Liver (tissue), 9 donors: ENCODE data around the gene GALNT1. TPM values are rescaled to one million over a fixed set of nuclear protein-coding genes. Genes with fewer than 3 reads are reported as not detected.

Experiments
- DNase-seq: peaks from one replicate; pipeline ENCODE4 v3.0.0-alpha.2; 2017; ENCODE audit warnings: low spot score
- H3K27ac ChIP-seq, 2 donors: one replicate each; pipeline ENCODE4 v1.7.0; 2013; ENCODE audit warnings: inconsistent platforms in 2 of 2, low read length in 2 of 2, control low read depth in 1 of 2, low read depth in 1 of 2, mild to moderate bottlenecking in 1 of 2
- H3K27me3 ChIP-seq, 4 donors: one replicate each; pipeline versions ENCODE4 v1.6.1 to v1.7.0; 2013; ENCODE audit warnings: low read length in 3 of 4, inconsistent platforms in 1 of 4, mild to moderate bottlenecking in 1 of 4, moderate library complexity in 1 of 4; ENCODE audit not compliant: control insufficient read depth in 4 of 4, insufficient read depth in 4 of 4
- H3K36me3 ChIP-seq, 4 donors: one replicate each; pipeline versions ENCODE4 v1.6.1 to v1.7.0; 2013; ENCODE audit warnings: low read length in 3 of 4, mild to moderate bottlenecking in 3 of 4, low read depth in 1 of 4, moderate library complexity in 1 of 4; ENCODE audit not compliant: control insufficient read depth in 4 of 4, insufficient read depth in 3 of 4
- H3K4me1 ChIP-seq, 4 donors: one replicate each; pipeline versions ENCODE4 v1.6.1 to v1.7.0; 2013; ENCODE audit warnings: low read length in 3 of 4, mild to moderate bottlenecking in 3 of 4, moderate library complexity in 1 of 4; ENCODE audit not compliant: control insufficient read depth in 4 of 4, insufficient read depth in 4 of 4
- H3K4me3 ChIP-seq, 3 donors: one replicate each; pipeline versions ENCODE4 v1.6.1 to v1.7.0; 2013; ENCODE audit warnings: low read length in 3 of 3, control low read depth in 1 of 3, low read depth in 1 of 3, mild to moderate bottlenecking in 1 of 3
- H3K9ac ChIP-seq, 2 donors: one replicate each; pipeline ENCODE4 v1.7.0; 2013; ENCODE audit warnings: low read length in 2 of 2, mild to moderate bottlenecking in 2 of 2, moderate library complexity in 2 of 2, control low read depth in 1 of 2, low read depth in 1 of 2
- H3K9me3 ChIP-seq, 4 donors: one replicate each; pipeline versions ENCODE4 v1.6.1 to v1.7.0; 2013; ENCODE audit warnings: low read length in 3 of 4; ENCODE audit not compliant: control insufficient read depth in 4 of 4
- ATF3 ChIP-seq: IDR thresholded peaks from 2 replicates; pipeline ENCODE4 v1.6.1; 2016; ENCODE audit warnings: antibody characterized with exemption
- EGR1 ChIP-seq, 2 donors: IDR thresholded peaks; 2 replicates each; pipeline ENCODE4 v1.6.1; 2016 to 2018; ENCODE audit warnings: antibody characterized with exemption in 2 of 2, low read depth in 2 of 2
- FOXA1 ChIP-seq: IDR thresholded peaks from 2 replicates; pipeline ENCODE4 v1.6.1; 2016; ENCODE audit warnings: antibody characterized with exemption
- FOXA2 ChIP-seq: IDR thresholded peaks from 2 replicates; pipeline ENCODE4 v1.6.1; 2016; ENCODE audit warnings: antibody characterized with exemption
- GABPA ChIP-seq, 2 donors: IDR thresholded peaks in 1 of 2; conservative IDR thresholded peaks in 1 of 2; 2 replicates each; pipeline ENCODE4 v1.6.1; 2016; ENCODE audit warnings: antibody characterized with exemption in 2 of 2, mild to moderate bottlenecking in 1 of 2, moderate library complexity in 1 of 2
- HNF4A ChIP-seq, 2 donors: conservative IDR thresholded peaks; 2 replicates each; pipeline ENCODE4 v1.6.1; 2016; ENCODE audit warnings: antibody characterized with exemption in 2 of 2, mild to moderate bottlenecking in 2 of 2
- HNF4G ChIP-seq: IDR thresholded peaks from 2 replicates; pipeline ENCODE4 v1.6.1; 2016; ENCODE audit warnings: antibody characterized with exemption
- JUND ChIP-seq, 2 donors: IDR thresholded peaks; 2 replicates each; pipeline ENCODE4 v1.6.1; 2016; ENCODE audit warnings: antibody characterized with exemption in 2 of 2
- NR2F2 ChIP-seq: IDR thresholded peaks from 2 replicates; pipeline ENCODE4 v1.6.1; 2016; ENCODE audit warnings: antibody characterized with exemption
- RAD21 ChIP-seq, 2 donors: IDR thresholded peaks; 2 replicates each; pipeline ENCODE4 v1.6.1; 2016; ENCODE audit warnings: antibody characterized with exemption in 2 of 2, mild to moderate bottlenecking in 2 of 2
- RXRA ChIP-seq, 2 donors: IDR thresholded peaks; 2 replicates each; pipeline ENCODE4 v1.6.1; 2017 to 2018; ENCODE audit warnings: antibody characterized with exemption in 2 of 2, mild to moderate bottlenecking in 1 of 2
- SP1 ChIP-seq: IDR thresholded peaks from 2 replicates; pipeline ENCODE4 v1.6.1; 2018; ENCODE audit warnings: antibody characterized with exemption, mild to moderate bottlenecking
- TAF1 ChIP-seq: conservative IDR thresholded peaks from 2 replicates; pipeline ENCODE4 v1.6.1; 2016; ENCODE audit warnings: antibody characterized with exemption, mild to moderate bottlenecking
- YY1 ChIP-seq: IDR thresholded peaks from 2 replicates; pipeline ENCODE4 v1.6.1; 2016; ENCODE audit warnings: antibody characterized with exemption, mild to moderate bottlenecking
- ZBTB33 ChIP-seq: IDR thresholded peaks from 2 replicates; pipeline ENCODE4 v1.6.1; 2016; ENCODE audit warnings: antibody characterized with exemption
- WGBS: extraction: QIAGEN DNeasy Blood & Tissue Kit; methylation state at CpG from one replicate; pipeline ENCODE4 v1.1.7; 2013; 5-methylcytosine and 5-hydroxymethylcytosine counted together
- polyA plus RNA-seq, 2 donors: library from polyadenylated mRNA; stranded (reverse) in 1 of 2; unstranded in 1 of 2; fragments of 200-250 nt in 1 of 2; fragments of >200 nt in 1 of 2; fragmentation: Nextera tagmentation in 1 of 2; extraction: Ambion mirVana in 1 of 2; gene quantifications; one replicate each; pipeline versions ENCODE4 v1.2.1 to v1.2.3, GENCODE V29; 2013 to 2015
- total RNA-seq, 2 donors: library from RNA; depleted of rRNA; stranded (reverse); fragments of >200 nt; gene quantifications; one replicate each; pipeline ENCODE4 v1.2.3, GENCODE V29; 2014
- TF ChIP-seq, protein P1 (sequence below): IDR thresholded peaks from 2 replicates; pipeline ENCODE4 v1.6.1; 2016; ENCODE audit warnings: antibody characterized with exemption, mild to moderate bottlenecking
- TF ChIP-seq, protein P2 (sequence below): IDR thresholded peaks from 2 replicates; pipeline ENCODE4 v1.6.1; 2016; ENCODE audit warnings: antibody characterized with exemption
- donor health status: healthy.
- donor health status: healthy.
- donor health status: healthy.
- donor health status: healthy.
- donor health status: healthy.

GALNT1 gene
- total and polyA plus RNA-seq, 4 donors, result 13.9 to 42.2 (median 26.5) TPM

- H3K9ac ChIP-seq, result no peak overlapping the region
- TF ChIP-seq YY1 (no peak), JUND (IDR thresholded peaks at IDR 0.05) (no peak), SP1 (no peak), FOXA2 (no peak), ZBTB33 (no peak), EGR1 (IDR thresholded peaks at IDR 0.05; ENCODE audit: low read depth in 2 of 2) (no peak), HNF4A (conservative IDR thresholded peaks at IDR 0.05) (no peak), RAD21 (IDR thresholded peaks at IDR 0.05) (no peak), FOXA1 (no peak), GABPA (IDR thresholded peaks at IDR 0.05 in 1 of 2, conservative IDR thresholded peaks at IDR 0.05 in 1 of 2) (no peak), ATF3 (no peak), RXRA (IDR thresholded peaks at IDR 0.05) (no peak), HNF4G (no peak), NR2F2 (no peak), TAF1 (no peak)
- TF ChIP-seq, protein P1, sequence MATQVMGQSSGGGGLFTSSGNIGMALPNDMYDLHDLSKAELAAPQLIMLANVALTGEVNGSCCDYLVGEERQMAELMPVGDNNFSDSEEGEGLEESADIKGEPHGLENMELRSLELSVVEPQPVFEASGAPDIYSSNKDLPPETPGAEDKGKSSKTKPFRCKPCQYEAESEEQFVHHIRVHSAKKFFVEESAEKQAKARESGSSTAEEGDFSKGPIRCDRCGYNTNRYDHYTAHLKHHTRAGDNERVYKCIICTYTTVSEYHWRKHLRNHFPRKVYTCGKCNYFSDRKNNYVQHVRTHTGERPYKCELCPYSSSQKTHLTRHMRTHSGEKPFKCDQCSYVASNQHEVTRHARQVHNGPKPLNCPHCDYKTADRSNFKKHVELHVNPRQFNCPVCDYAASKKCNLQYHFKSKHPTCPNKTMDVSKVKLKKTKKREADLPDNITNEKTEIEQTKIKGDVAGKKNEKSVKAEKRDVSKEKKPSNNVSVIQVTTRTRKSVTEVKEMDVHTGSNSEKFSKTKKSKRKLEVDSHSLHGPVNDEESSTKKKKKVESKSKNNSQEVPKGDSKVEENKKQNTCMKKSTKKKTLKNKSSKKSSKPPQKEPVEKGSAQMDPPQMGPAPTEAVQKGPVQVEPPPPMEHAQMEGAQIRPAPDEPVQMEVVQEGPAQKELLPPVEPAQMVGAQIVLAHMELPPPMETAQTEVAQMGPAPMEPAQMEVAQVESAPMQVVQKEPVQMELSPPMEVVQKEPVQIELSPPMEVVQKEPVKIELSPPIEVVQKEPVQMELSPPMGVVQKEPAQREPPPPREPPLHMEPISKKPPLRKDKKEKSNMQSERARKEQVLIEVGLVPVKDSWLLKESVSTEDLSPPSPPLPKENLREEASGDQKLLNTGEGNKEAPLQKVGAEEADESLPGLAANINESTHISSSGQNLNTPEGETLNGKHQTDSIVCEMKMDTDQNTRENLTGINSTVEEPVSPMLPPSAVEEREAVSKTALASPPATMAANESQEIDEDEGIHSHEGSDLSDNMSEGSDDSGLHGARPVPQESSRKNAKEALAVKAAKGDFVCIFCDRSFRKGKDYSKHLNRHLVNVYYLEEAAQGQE, result no peak
- TF ChIP-seq, protein P2, sequence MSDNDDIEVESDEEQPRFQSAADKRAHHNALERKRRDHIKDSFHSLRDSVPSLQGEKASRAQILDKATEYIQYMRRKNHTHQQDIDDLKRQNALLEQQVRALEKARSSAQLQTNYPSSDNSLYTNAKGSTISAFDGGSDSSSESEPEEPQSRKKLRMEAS, result no peak
- H3K27me3 ChIP-seq, result no peaks in the 10 kb centered on the region
Observed at GRCh38 chr18:35610724-35611123, 29.2 kb downstream of the GALNT1 start.

DNA sequence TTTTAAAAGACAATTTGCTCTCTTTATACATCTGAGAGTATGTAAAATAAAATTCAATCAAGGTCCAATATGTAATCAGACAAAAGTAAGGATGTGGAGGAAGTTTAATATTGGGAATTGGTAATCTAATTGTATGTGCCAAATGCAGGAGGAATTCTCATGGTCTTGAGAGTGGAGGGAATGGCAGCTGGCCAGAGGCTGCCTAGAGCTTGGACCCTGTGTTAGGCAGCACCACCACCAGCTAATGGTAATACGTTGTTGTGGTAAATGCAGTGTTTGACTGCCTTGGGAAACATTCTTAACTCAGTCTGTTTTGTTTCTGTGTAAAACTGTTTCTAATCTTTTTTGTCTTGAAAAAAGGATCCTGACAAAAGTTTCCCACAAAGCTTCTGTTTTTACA is 30.0 kb downstream of the GALNT1 start:
- H3K27me3 ChIP-seq, result no peaks in the 10 kb centered on the region
- 84% methylated on average over 1 of the region's 1 CpG for WGBS
- peaks cover 0 to 2% (median 0%) of the 10 kb centered on the region in 4 donors for H3K4me1 ChIP-seq
- no peak overlapping the region for H3K27ac ChIP-seq
- no peak for DNase-seq
- H3K9me3 ChIP-seq, result no peaks in the 10 kb centered on the region
- no peak for TF ChIP-seq SP1
- no peak for TF ChIP-seq RXRA (IDR thresholded peaks at IDR 0.05)
- TF ChIP-seq HNF4G, result no peak
- TF ChIP-seq HNF4A (conservative IDR thresholded peaks at IDR 0.05), result no peak
- no peak for TF ChIP-seq RAD21 (IDR thresholded peaks at IDR 0.05)
- no peak for TF ChIP-seq TAF1
- H3K9ac ChIP-seq, result no peak overlapping the region
- H3K36me3 ChIP-seq, result no peaks in the 10 kb centered on the region
- no peak overlapping the region for H3K4me3 ChIP-seq

More at GRCh38 chr18:35610724-35611123, 29.2 kb downstream of the GALNT1 start:
- Histone ChIP-seq H3K4me3 (no peak overlapping the region), H3K27ac (no peak overlapping the region), H3K9me3 (no peaks in the 10 kb centered on the region), H3K36me3 (no peaks in the 10 kb centered on the region), H3K4me1 (peaks cover 0 to 2% (median 0%) of the 10 kb centered on the region in 4 donors)
- DNase-seq, result no peak
